ENCODE results near the gene VEGFB.

DNA sequence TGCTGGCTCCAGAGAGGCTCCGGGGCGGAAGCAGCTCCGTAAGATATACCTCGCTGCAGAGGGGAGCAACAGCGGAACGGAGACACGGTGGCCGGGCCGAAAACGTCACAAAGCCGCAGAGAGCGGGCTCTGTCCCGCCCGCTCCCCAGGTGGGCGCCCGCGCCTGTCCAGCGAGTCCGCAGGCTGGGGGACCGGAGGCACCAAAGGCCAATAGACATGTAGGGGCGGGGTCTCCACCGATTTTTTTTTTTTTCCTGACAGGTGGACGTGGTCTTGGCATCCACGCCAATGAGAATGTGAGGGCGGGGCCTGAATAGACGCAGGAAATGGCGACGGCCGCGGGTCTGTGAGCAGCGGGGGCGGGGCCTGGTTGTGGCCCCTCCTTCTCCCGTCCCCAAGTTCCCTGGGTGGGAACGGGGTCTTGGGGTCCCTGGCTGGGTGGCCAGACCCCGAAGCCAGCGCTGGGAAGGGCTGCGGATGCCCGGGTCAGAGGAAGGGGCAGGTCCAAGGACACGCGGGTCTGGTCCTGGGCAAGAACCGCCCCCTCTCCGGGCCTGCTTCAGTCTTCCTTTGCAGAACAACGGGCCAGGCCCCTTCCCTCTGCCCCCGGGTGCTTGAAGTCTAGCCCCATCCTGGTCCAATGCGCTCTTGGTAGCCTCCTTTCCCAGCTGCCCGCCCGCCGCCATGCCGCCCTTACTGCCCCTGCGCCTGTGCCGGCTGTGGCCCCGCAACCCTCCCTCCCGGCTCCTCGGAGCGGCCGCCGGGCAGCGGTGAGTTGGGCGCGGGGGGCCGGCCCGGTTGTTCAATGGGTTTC is 4.0 kb upstream of the VEGFB start, which contains the start of gene DNAJC4:
- TF ChIP-seq, protein P1, sequence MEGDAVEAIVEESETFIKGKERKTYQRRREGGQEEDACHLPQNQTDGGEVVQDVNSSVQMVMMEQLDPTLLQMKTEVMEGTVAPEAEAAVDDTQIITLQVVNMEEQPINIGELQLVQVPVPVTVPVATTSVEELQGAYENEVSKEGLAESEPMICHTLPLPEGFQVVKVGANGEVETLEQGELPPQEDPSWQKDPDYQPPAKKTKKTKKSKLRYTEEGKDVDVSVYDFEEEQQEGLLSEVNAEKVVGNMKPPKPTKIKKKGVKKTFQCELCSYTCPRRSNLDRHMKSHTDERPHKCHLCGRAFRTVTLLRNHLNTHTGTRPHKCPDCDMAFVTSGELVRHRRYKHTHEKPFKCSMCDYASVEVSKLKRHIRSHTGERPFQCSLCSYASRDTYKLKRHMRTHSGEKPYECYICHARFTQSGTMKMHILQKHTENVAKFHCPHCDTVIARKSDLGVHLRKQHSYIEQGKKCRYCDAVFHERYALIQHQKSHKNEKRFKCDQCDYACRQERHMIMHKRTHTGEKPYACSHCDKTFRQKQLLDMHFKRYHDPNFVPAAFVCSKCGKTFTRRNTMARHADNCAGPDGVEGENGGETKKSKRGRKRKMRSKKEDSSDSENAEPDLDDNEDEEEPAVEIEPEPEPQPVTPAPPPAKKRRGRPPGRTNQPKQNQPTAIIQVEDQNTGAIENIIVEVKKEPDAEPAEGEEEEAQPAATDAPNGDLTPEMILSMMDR (IDR thresholded peaks at IDR 0.05; ENCODE audit: control extremely low read depth in 1 of 3, insufficient read depth in 1 of 3, low read depth in 1 of 3, low read length in 3 of 3), result no peak
- TF ChIP-seq SP1 (IDR thresholded peaks at IDR 0.05; ENCODE audit: low read depth, low read length) (peak; percentile 62; the same call in 1 of the 2 replicates), POLR2A (IDR thresholded peaks at IDR 0.05; ENCODE audit: control extremely low read depth in 1 of 2, low read depth in 2 of 2, low read length in 2 of 2) (peak in 1 of 2 experiments; percentile 63; a peak in 1 of 3 replicates), SRF (IDR thresholded peaks at IDR 0.05; ENCODE audit: low read depth, low read length) (no peak), TBP (IDR thresholded peaks at IDR 0.05; ENCODE audit: low read depth, low read length) (peak; percentile 30; the same call in 1 of the 2 replicates), YY1 (IDR thresholded peaks at IDR 0.05; ENCODE audit: low read depth, low read length) (no peak; the same call in 1 of the 2 replicates), EGR1 (IDR thresholded peaks at IDR 0.05; ENCODE audit: borderline replicate concordance, low read depth, low read length) (no peak; the same call in 1 of the 2 replicates), POU5F1 (IDR thresholded peaks at IDR 0.05; ENCODE audit: low read depth, low read length) (no peak), SIRT6 (IDR thresholded peaks at IDR 0.05; ENCODE audit: low read length) (no peak), HDAC2 (IDR thresholded peaks at IDR 0.05; ENCODE audit: borderline replicate concordance in 1 of 2, low read depth in 2 of 2, low read length in 2 of 2) (peak in 1 of 2 experiments; percentile 32; a peak in 1 of 4 replicates), RAD21 (IDR thresholded peaks at IDR 0.05 in 1 of 2, conservative IDR thresholded peaks at IDR 0.05 in 1 of 2; ENCODE audit: low read depth in 2 of 2, low read length in 2 of 2) (no peak)
- TF ChIP-seq, protein P2, sequence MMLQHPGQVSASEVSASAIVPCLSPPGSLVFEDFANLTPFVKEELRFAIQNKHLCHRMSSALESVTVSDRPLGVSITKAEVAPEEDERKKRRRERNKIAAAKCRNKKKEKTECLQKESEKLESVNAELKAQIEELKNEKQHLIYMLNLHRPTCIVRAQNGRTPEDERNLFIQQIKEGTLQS (IDR thresholded peaks at IDR 0.05; ENCODE audit: insufficient read depth, low read depth, low read length), result no peak

All from H1 (cell line).